ENCODE results near the gene LRRC3.

The LRRC3 gene

DNA sequence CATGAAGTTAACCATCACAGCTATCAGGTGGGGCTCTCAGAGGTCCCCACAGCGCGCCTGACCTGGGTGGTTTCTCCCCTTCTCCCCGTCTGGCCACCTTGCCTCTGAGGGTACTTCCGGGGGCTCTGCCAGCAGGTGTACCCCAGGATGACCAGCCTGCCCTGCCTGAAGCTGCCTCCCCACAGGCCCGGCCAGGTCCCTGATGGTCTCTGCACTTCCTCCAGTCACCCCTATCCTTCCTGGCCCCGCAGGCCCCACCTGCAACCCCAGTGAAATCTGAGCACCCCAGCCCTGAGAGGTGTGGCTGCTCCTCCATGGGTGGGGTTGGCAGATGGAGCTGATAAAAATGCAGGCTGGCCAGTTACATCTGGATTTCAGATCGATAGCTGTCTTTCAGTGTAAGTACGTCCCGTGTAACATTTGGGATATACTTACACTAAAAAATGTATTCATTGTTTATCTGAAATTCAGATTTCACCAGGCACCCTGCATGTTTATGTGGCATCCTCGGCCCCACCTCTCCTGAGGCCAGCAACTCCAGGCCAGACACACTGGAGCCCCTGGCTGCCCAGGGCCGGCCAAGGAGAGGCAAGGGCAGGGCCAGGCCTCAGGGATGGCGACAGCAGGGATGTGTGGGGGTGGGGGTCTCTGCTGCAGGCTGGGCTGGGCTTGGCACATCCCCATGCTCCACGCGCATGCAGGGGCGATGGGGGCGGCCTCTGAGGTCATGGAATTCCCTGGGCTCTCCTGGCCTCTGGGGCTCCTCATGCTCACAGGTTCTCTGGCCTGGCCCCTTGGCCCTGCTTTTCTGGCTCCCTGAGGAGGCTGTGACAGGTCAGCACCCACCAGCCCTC is 25.1 kb downstream of the LRRC3 start:
- DNase-seq = no peak

GRCh38 chr21:44482581-44483287 is 27.4 kb downstream of the LRRC3 start:
- no peak for DNase-seq

- no peak for DNase-seq
These were observed 28.3 kb downstream of the LRRC3 start for GRCh38 chr21:44483288-44484237.

GRCh38 chr21:44484498-44485253 is 29.4 kb downstream of the LRRC3 start:
- DNase-seq = no peak

DNA sequence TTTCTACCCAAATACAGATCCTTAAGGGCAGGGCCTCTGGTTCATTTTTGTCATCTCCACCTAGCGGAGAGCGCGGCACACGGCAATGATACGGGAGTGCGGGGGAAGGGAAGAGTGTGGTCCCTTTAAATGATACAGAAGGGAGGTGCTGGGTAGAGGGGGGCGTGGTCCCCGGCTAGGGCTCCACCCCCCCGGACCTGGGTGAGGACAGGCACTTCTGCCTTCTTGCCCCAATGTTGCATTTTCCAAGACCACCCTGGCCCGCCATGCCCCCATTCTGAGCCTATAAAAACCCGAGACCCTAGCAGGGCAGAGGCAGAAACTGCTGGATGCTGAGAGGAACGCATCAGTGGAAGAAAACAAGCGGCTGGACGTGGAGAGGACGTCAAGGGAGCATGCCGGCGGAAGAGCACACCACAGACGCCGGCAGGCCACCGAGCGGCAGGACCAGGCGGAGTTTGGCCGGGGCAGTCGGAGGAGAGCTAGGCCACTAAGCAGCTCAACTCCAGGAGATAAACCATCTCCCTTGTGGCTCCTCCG is 30.0 kb downstream of the LRRC3 start:
- no peak for DNase-seq

GRCh38 chr21:44485796-44486195 is 30.5 kb downstream of the LRRC3 start:
- no peak for DNase-seq

DNA sequence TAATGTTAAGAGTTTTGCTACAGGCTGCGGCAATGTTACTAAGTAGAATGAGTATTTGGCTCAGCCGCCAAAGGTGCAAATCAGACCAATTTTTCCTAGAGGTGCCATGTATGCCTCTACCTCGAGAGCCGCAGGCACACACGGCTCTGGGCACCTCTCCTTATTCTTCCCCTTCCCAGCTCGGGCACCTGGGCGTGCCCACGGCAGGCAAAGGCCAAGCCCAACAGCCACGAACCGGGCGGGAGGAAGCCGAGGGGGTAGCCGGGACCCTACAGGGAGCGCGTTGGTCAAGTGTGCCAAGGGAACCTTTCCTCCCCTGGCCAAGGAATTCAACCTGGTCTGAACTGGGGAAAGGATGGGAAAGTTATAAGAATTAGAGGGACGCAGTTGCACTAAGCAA is 31.0 kb downstream of the LRRC3 start:
- DNase-seq = no peak

GRCh38 chr21:44487831-44488230 is 32.5 kb downstream of the LRRC3 start:
- DNase-seq = no peak

DNA sequence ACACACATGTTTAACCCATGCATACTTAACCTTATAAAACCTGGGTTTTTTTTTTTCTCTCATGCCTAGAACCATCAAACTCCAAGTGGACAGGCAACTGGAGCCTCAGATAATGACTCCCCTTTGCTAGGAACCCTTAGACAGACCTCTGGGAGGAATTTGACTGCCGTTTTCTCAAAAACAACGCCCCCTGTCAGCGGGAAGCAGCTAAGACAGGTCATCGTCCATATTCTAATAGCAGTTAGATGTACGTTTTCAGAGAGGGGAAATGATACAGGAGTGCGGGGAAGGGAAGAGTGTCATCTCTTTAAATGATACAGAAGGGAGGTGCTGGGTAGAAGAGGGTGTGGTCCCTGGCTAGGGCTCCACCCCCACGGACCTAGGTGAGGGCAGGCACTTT is 34.7 kb downstream of the LRRC3 start:
- DNase-seq = no peak

GRCh38 chr21:44490405-44490804 is 35.1 kb downstream of the LRRC3 start:
- no peak for DNase-seq

- no peak for DNase-seq
These were observed 35.5 kb downstream of the LRRC3 start for GRCh38 chr21:44490816-44491215.

DNA sequence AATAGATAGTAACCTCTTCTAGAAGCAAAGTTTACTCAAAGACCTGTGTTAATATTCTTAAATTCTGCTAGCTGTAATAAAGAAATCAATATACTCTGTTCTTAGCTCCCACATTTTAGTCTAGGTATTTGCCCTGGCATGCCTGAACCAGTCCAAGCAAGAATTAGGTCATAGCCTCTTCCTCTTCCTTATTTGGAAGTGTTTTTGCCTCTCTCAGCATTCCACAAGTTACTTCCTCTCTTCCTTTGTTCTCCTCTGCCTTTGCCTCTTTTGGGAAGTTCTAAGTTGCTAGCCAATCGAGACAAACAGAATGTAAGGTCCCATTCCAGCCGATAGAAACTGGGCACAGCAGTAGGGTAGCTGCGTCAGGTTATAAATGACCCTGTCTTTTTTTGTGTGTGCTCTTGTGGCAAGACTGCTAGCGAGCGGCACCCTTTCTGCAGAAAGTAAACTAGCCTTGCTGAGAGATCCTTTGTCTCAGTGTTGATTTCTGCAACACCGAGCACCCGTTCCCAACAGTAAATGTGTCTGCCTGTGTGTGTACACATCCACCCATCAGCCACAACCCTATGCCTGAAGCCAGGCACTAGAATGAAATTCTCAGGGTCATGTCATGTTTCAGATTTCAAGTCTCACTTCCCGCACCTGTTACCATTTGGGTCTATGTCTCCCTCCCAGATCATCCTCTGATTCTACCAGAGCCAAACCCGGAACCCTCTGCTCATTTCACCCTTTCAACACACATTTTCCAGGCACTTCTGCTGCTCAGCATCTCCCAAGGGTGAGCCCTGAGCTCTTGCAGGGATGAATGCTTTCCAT is 37.5 kb downstream of the LRRC3 start:
- no peak for DNase-seq

- no peak for DNase-seq
These were observed 39.1 kb downstream of the LRRC3 start for GRCh38 chr21:44494418-44494817.

DNA sequence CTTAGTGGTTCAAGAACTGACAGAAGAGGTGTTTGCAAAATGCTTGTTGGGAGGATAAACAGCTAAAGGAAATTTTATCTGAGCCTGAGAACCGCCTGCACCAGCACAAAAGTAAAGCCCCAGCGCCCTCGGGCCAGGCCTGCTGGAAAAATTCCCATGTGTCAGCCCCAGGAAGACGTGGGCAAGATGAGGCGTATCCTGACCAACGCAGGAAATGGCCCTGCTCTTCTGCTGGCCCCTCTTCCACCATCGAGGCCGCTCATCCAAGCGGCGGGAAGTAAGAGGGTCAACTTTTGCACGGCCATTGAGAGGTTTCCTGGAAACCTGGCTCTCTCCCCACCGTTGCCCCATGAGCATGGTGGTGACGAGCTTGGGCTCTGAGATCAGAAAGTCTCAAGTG is 39.6 kb downstream of the LRRC3 start:
- no peak for DNase-seq

- DNase-seq = no peak
These were observed 40.6 kb downstream of the LRRC3 start for GRCh38 chr21:44495611-44496563.

DNA sequence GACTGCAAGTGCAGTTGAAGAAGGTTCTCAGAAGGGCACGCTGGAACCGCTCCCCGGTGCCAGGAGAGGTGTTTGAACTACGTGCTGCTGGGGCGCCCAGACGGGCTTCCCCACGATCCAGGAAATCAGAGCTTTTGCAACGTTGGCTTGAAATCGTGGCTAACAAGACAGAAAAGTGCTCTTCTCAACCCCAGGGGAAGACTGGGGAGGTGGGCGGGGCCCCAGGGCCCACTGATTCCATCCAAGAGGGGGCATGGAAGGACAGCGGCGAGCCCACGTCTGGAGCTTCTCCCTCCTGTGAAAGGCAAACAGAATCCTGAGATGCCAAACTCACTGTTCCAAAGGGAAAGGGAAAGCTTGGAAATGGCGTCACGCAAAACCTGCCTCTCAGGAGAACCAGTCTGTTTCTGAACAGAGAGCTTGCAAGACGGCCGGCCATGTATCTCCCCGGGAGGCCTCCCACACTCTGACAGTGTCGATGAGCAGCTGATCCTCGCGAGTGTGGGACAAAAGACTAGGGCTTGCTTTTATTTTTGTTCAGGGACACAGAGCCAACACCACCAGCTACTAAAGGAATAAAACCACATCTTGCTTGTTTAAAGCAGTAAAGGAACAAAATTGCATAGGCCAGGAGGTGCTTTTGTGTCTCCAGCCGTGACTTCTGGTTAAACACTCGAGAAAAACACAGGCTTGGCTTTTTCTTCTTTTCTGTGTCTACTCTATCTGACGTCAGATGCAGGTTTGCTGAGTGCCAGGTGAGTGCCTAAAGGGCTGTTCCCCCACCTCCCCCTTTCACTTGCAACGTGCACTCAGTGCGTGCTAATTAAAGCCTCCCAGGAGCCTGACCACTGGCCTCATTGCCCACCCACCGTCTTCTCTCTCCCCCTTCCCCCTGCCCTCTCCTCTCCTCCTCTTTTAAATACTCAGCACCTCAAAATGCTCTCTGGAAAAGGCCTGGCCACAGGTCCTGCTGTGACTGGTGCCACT is 41.5 kb downstream of the LRRC3 start:
- peak; percentile 66 for DNase-seq

GRCh38 chr21:44497703-44498126 is 42.4 kb downstream of the LRRC3 start:
- peak; percentile 58 for DNase-seq

Measured in NCI-H1417 treated with DMSO at 0.1 percent for 48 hours (cell line).